Activated CD4-positive, alpha-beta T cell treated with anti-CD3 and anti-CD28 coated beads, Interleukin-2, amount 50 U/mL, for 16 hours (primary cell): ENCODE measurements around the gene ARF5.
"Not testable (repeated sequence)": the region's sequence is repeated elsewhere in the genome, so short reads cannot be mapped to it uniquely, and the experiment has no call there.

Experiments used
- DNase-seq: peaks from one replicate; pipeline ENCODE4 v3.0.0-alpha.2; 2020

ARF5 gene

GRCh38 chr7:127588019-127588696 lies at the start of gene ARF5:
Gene ARF5 (plus strand): TSS chr7:127588411. CDS start chr7:127588499, 88 bp downstream.
- DNase-seq, result peak; percentile 89

- no peak for DNase-seq
These were observed 49.1 kb upstream of the ARF5 start for GRCh38 chr7:127539116-127539515.

- DNase-seq, result not testable (repeated sequence)
These were observed 47.8 kb upstream of the ARF5 start for GRCh38 chr7:127540461-127540860.

- no peak for DNase-seq
These were observed 46.7 kb upstream of the ARF5 start for GRCh38 chr7:127541548-127541947.

- no peak for DNase-seq
These were observed 41.9 kb upstream of the ARF5 start for GRCh38 chr7:127546313-127546712.

GRCh38 chr7:127550247-127550646 lies 38.0 kb upstream of the ARF5 start:
- no peak for DNase-seq

GRCh38 chr7:127551941-127552340 lies 36.3 kb upstream of the ARF5 start:
- DNase-seq, result no peak

- DNase-seq, result no peak
These were observed 31.8 kb upstream of the ARF5 start for GRCh38 chr7:127556404-127556803.

GRCh38 chr7:127557803-127558202 lies 30.4 kb upstream of the ARF5 start:
- no peak for DNase-seq

GRCh38 chr7:127566242-127566641 lies 22.0 kb upstream of the ARF5 start:
- no peak for DNase-seq

- not testable (repeated sequence) for DNase-seq
These were observed 20.2 kb upstream of the ARF5 start for GRCh38 chr7:127568034-127568433.

GRCh38 chr7:127571741-127572505 lies 16.3 kb upstream of the ARF5 start:
- no peak for DNase-seq

GRCh38 chr7:127578036-127578684 lies 10.1 kb upstream of the ARF5 start:
- DNase-seq, result no peak

GRCh38 chr7:127578711-127579275 lies 9.4 kb upstream of the ARF5 start:
- DNase-seq, result no peak

GRCh38 chr7:127580612-127581011 lies 7.6 kb upstream of the ARF5 start:
- no peak for DNase-seq

GRCh38 chr7:127581716-127582115 lies 6.5 kb upstream of the ARF5 start:
- DNase-seq, result no peak

GRCh38 chr7:127582361-127582760 lies 5.8 kb upstream of the ARF5 start:
- no peak for DNase-seq

- no peak for DNase-seq
These were observed 3.6 kb upstream of the ARF5 start for GRCh38 chr7:127584648-127585043.

- DNase-seq, result peak; percentile 94
These were observed 2.9 kb upstream of the ARF5 start, which contains the start of gene GCC1 for GRCh38 chr7:127585044-127585953. Gene GCC1 (minus strand): TSS chr7:127585596. CDS start chr7:127585182, 414 bp downstream.

- no peak for DNase-seq
These were observed 1.9 kb upstream of the ARF5 start for GRCh38 chr7:127586346-127586745.

- DNase-seq, result no peak
These were observed 570 bp upstream of the ARF5 start for GRCh38 chr7:127587663-127588018.

- DNase-seq, result peak; percentile 23
These were observed 679 bp downstream of the ARF5 start for GRCh38 chr7:127588697-127589482.
